Naive thymus-derived CD4-positive, alpha-beta T cell (primary cell): Measurements from ENCODE around the gene FMNL2. TPM values are rescaled to one million over a fixed set of nuclear protein-coding genes. Genes with fewer than 3 reads are reported as not detected.

Experiments used
- ATAC-seq: fragments of 150-1000 bp; cut with Tn5 transposase; 2 replicates; pipeline ENCODE4 v1.10.0; 2021; ENCODE audit warnings: mild to moderate bottlenecking, moderate library complexity
- CTCF ChIA-PET: fragments of 350-600 bp; sonication (Branson Sonifier 250); formaldehyde crosslinking; loops from one replicate; lab custom pipeline; 2021; ENCODE audit warnings: antibody characterized with exemption; lab: Charles Lee
- POLR2A ChIA-PET: fragments of 350-600 bp; sonication (Branson Sonifier 250); formaldehyde crosslinking; loops from one replicate; lab custom pipeline; 2021; ENCODE audit warnings: antibody characterized with exemption, inconsistent platforms; lab: Charles Lee
- DNase-seq, 9 donors: peaks; one replicate each; pipeline versions ENCODE4 v3.0.0 to v3.0.0-alpha.2; 2020 to 2022; ENCODE audit warnings: mixed read lengths in 1 of 9
- H3K27ac ChIP-seq: one replicate; pipeline ENCODE4 v1.7.0; 2013; ENCODE audit warnings: mild to moderate bottlenecking, low read depth, low read length, moderate library complexity
- H3K27me3 ChIP-seq, 2 donors: one replicate each; pipeline ENCODE4 v1.7.0; 2013; ENCODE audit warnings: low read length in 2 of 2, mild to moderate bottlenecking in 2 of 2, moderate library complexity in 2 of 2; ENCODE audit not compliant: control insufficient read depth in 2 of 2, insufficient read depth in 2 of 2
- H3K36me3 ChIP-seq, 3 experiments: 1 replicate in 2 of 3; 2 replicates in 1 of 3; pipeline ENCODE4 v1.7.0; 2013; ENCODE audit warnings: low read length in 3 of 3, mild to moderate bottlenecking in 3 of 3, moderate library complexity in 1 of 3; ENCODE audit not compliant: insufficient read depth in 3 of 3, control insufficient read depth in 2 of 3
- H3K4me1 ChIP-seq, 2 donors: one replicate each; pipeline ENCODE4 v1.7.0; 2013; ENCODE audit warnings: low read length in 2 of 2, mild to moderate bottlenecking in 2 of 2, moderate library complexity in 1 of 2; ENCODE audit not compliant: control insufficient read depth in 2 of 2, insufficient read depth in 2 of 2
- H3K4me3 ChIP-seq: 2 replicates; pipeline ENCODE4 v1.7.0; 2013; ENCODE audit warnings: mild to moderate bottlenecking, low read length
- H3K9me3 ChIP-seq, 3 experiments: 1 replicate in 2 of 3; 2 replicates in 1 of 3; pipeline ENCODE4 v1.7.0; 2013; ENCODE audit warnings: low read length in 3 of 3; ENCODE audit not compliant: control insufficient read depth in 2 of 3
- H3K27ac Mint-ChIP-seq, 9 donors: one replicate each; pipeline ENCODE4 v1.8.0; 2020 to 2022; ENCODE audit warnings: mixed read lengths in 9 of 9, mild to moderate bottlenecking in 8 of 9, moderate library complexity in 5 of 9, inconsistent platforms in 2 of 9
- H3K27me3 Mint-ChIP-seq, 5 donors: one replicate each; pipeline ENCODE4 v1.8.0; 2021 to 2022; ENCODE audit warnings: mixed read lengths in 5 of 5, mild to moderate bottlenecking in 1 of 5
- H3K36me3 Mint-ChIP-seq, 5 donors: one replicate each; pipeline ENCODE4 v1.8.0; 2020 to 2022; ENCODE audit warnings: mixed read lengths in 5 of 5, mild to moderate bottlenecking in 3 of 5, inconsistent platforms in 1 of 5
- H3K4me1 Mint-ChIP-seq, 7 donors: one replicate each; pipeline ENCODE4 v1.8.0; 2020 to 2022; ENCODE audit warnings: mixed read lengths in 7 of 7, mild to moderate bottlenecking in 3 of 7, inconsistent platforms in 1 of 7
- H3K4me3 Mint-ChIP-seq, 10 donors: one replicate each; pipeline ENCODE4 v1.8.0; 2020 to 2022; ENCODE audit warnings: mild to moderate bottlenecking in 10 of 10, mixed read lengths in 10 of 10, moderate library complexity in 6 of 10, inconsistent platforms in 2 of 10
- H3K9me3 Mint-ChIP-seq, 11 donors: one replicate each; pipeline ENCODE4 v1.8.0; 2020 to 2022; ENCODE audit warnings: mixed read lengths in 11 of 11, mild to moderate bottlenecking in 4 of 11, inconsistent platforms in 1 of 11, moderate library complexity in 1 of 11
- intact Hi-C, 2 donors: fragments of 100-400 bp; cut with micrococcal nuclease; formaldehyde crosslinking; loops; one replicate each; pipeline ENCODE4 v1.15.1; 2023
- polyA plus RNA-seq, 2 donors: library from polyadenylated mRNA; unstranded; fragments of 300-500 nt; fragmentation: Illumina TruSeq; gene quantifications; one replicate each; pipeline ENCODE4 v1.2.3, GENCODE V29; 2021
- total RNA-seq, 6 experiments: library from RNA in 5 of 6; stranded (reverse) in 5 of 6; gene quantifications; 1 replicate in 5 of 6; 2 replicates in 1 of 6; pipeline ENCODE4 v1.2.3 and lab custom pipeline; 2021 to 2026

The FMNL2 gene
- total and polyA plus RNA-seq, 7 experiments from 2014 or later: 0.16 to 2.7 (median 1.2) TPM

DNA sequence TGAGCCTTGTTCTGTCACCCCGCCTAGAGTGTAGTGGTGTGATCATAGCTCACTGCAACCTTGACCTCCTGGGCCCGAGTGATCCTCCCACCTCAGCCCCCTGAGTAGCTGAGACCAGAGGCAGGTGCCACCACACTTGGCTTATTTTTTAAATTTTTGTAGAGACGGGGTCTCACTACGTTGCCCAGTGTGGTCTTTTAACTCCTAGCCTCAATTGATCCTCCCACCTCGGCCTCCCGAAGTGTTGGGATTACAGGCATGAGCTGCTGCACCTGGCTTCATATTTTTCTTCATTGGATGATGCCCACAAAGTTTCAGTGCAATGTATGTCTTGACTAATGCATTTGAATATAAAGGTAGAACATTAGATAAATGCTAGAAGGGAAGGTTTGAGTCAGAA lies 120.8 kb downstream of the FMNL2 start:
- Histone ChIP-seq H3K4me1 (no peaks in the 10 kb centered on the region), H3K4me3 (no peak overlapping the region), H3K27ac (no peak overlapping the region), H3K9me3 (no peaks in the 10 kb centered on the region), H3K36me3 (no peaks in the 10 kb centered on the region), H3K27me3 (no peaks in the 10 kb centered on the region)
- ChIA-PET POLR2A (no interaction called here), CTCF (no interaction called here)
- ATAC-seq (no peak), DNase-seq (no peak)
- Mint-ChIP-seq H3K36me3 (no peaks in the 10 kb centered on the region), H3K4me1 (no peaks in the 10 kb centered on the region), H3K27me3 (peaks cover 0 to 20% (median 0%) of the 10 kb centered on the region in 5 donors), H3K4me3 (no peak overlapping the region), H3K27ac (no peak overlapping the region), H3K9me3 (peaks cover 0 to 1% (median 0%) of the 10 kb centered on the region in 11 donors)
- intact Hi-C loops: no loop called here

DNA sequence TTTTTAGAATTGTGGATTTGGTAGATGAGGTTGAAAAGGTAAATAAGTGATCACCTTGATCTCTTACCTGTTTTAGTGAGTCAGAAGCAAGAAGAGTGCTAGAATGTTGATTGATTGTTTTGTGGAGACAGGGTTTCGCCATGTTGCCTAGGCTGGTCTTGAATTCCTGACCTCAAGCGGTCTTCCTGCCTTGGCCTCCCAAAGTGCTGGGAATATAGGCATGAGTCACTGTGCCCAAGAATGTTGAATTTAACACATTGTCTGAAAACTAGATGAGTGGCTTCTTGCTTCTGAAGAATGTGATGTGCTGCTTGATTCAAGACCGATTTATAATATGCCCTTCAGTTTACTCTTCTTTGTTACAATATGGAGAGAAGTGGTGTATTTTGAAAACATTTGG lies 121.3 kb downstream of the FMNL2 start:
- H3K4me3 Mint-ChIP-seq: no peak overlapping the region
- no peak for ATAC-seq
- no peak for DNase-seq
- no peaks in the 10 kb centered on the region for H3K4me1 Mint-ChIP-seq
- no peaks in the 10 kb centered on the region for H3K4me1 ChIP-seq
- H3K27me3 Mint-ChIP-seq: peaks cover 0 to 17% (median 0%) of the 10 kb centered on the region in 5 donors
- intact Hi-C loops: no loop called here
- no peak overlapping the region for H3K27ac ChIP-seq
- no peak overlapping the region for H3K4me3 ChIP-seq
- POLR2A ChIA-PET: no interaction called here
- H3K36me3 ChIP-seq: no peaks in the 10 kb centered on the region
- H3K9me3 ChIP-seq: no peaks in the 10 kb centered on the region
- CTCF ChIA-PET: no interaction called here
- no peak overlapping the region for H3K27ac Mint-ChIP-seq
- peaks cover 0 to 1% (median 0%) of the 10 kb centered on the region in 11 donors for H3K9me3 Mint-ChIP-seq
- no peaks in the 10 kb centered on the region for H3K36me3 Mint-ChIP-seq
- H3K27me3 ChIP-seq: no peaks in the 10 kb centered on the region

- no peaks in the 10 kb centered on the region for H3K4me1 ChIP-seq
- H3K27me3 Mint-ChIP-seq: peaks cover 0 to 11% (median 5%) of the 10 kb centered on the region in 5 donors
- no peak overlapping the region for H3K4me3 Mint-ChIP-seq
- no peak overlapping the region for H3K27ac ChIP-seq
- no peaks in the 10 kb centered on the region for H3K36me3 Mint-ChIP-seq
- intact Hi-C loops: no loop called here
- no peaks in the 10 kb centered on the region for H3K4me1 Mint-ChIP-seq
- POLR2A ChIA-PET: no interaction called here
- DNase-seq (no peak), ATAC-seq (no peak)
- H3K9me3 ChIP-seq: no peaks in the 10 kb centered on the region
- H3K9me3 Mint-ChIP-seq: peaks cover 0 to 1% (median 0%) of the 10 kb centered on the region in 11 donors
- CTCF ChIA-PET: no interaction called here
- H3K27me3 ChIP-seq: no peaks in the 10 kb centered on the region
- no peak overlapping the region for H3K27ac Mint-ChIP-seq
- no peak overlapping the region for H3K4me3 ChIP-seq
- no peaks in the 10 kb centered on the region for H3K36me3 ChIP-seq
Measured at GRCh38 chr2:152458441-152458940, 123.5 kb downstream of the FMNL2 start.

DNA sequence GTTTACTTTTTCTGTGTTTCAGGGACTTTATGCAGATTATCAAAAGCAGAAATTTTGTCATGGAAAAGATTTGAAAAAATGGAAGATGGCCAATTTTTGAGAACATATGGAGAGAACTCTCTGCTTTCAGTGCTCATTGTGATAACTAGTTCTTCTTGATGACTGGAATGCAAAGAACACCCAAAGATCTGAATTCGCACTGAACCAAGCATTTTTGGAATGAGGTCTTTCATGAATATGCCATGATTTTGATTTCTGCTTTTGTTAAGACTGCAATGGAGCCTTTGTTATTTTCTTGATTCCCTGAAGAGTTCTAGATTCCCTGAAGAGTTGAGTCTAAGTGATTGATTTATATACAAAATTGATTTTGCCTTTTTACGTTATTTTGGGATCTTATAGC lies 124.1 kb downstream of the FMNL2 start:
- ChIA-PET CTCF (no interaction called here), POLR2A (no interaction called here)
- H3K4me3 Mint-ChIP-seq: no peak overlapping the region
- no peak overlapping the region for H3K4me3 ChIP-seq
- ATAC-seq: no peak
- H3K36me3 Mint-ChIP-seq: no peaks in the 10 kb centered on the region
- H3K27ac ChIP-seq: no peak overlapping the region
- DNase-seq: no peak
- H3K36me3 ChIP-seq: no peaks in the 10 kb centered on the region
- H3K27me3 ChIP-seq: no peaks in the 10 kb centered on the region
- peaks cover 0 to 1% (median 0%) of the 10 kb centered on the region in 11 donors for H3K9me3 Mint-ChIP-seq
- peaks cover 0 to 11% (median 5%) of the 10 kb centered on the region in 5 donors for H3K27me3 Mint-ChIP-seq
- no peaks in the 10 kb centered on the region for H3K9me3 ChIP-seq
- intact Hi-C loops: no loop called here
- H3K4me1 ChIP-seq: no peaks in the 10 kb centered on the region
- no peaks in the 10 kb centered on the region for H3K4me1 Mint-ChIP-seq
- no peak overlapping the region for H3K27ac Mint-ChIP-seq

DNA sequence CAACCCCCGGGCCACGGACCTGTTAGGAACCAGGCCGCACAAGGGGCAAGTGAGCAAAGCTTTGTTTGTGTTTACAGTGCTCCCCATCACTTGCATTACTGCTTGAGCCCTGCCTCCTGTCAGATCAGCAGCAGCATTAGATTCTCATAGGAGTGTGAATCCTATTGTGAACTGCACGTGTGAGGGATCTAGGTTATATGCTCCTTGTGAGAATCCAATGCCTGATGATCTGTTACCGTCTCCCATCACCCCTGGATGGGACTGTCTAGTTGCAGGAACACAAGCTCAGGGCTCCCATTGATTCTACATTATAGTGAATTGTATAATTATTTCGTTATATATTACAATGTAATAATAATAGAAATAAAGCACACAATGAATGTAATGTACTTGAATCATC lies 125.6 kb downstream of the FMNL2 start:
- no peak overlapping the region for H3K4me3 Mint-ChIP-seq
- no peak overlapping the region for H3K27ac ChIP-seq
- H3K9me3 ChIP-seq: no peaks in the 10 kb centered on the region
- H3K4me3 ChIP-seq: no peak overlapping the region
- H3K36me3 ChIP-seq: no peaks in the 10 kb centered on the region
- no peaks in the 10 kb centered on the region for H3K4me1 ChIP-seq
- ChIA-PET CTCF (no interaction called here), POLR2A (no interaction called here)
- H3K27ac Mint-ChIP-seq: no peak overlapping the region
- intact Hi-C loops: no loop called here
- no peaks in the 10 kb centered on the region for H3K27me3 ChIP-seq
- peaks cover 0 to 1% (median 0%) of the 10 kb centered on the region in 11 donors for H3K9me3 Mint-ChIP-seq
- no peaks in the 10 kb centered on the region for H3K36me3 Mint-ChIP-seq
- no peak for DNase-seq
- H3K27me3 Mint-ChIP-seq: peaks cover 4 to 12% (median 7%) of the 10 kb centered on the region in 5 donors
- no peak for ATAC-seq
- H3K4me1 Mint-ChIP-seq: no peaks in the 10 kb centered on the region

DNA sequence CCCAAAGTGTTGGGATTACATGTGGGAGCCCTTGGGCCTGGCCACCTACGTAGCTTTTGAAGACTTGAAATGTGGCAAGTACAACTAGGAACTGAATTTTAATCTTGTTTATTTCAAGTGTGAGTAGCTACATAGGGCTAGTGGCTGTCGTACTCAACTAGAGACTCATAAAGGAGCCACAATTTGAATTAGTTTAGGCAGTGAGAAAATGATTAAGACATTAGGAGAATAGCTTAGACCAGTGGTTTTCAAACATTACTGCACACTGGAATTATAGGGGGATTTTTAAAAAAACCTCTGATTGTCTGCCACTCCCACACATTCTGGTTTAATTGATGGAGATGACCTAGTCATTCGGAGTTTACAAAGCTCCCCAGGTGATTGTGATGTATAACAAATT lies 127.1 kb downstream of the FMNL2 start:
- no peaks in the 10 kb centered on the region for H3K36me3 Mint-ChIP-seq
- no peak overlapping the region for H3K27ac Mint-ChIP-seq
- DNase-seq (no peak), ATAC-seq (no peak)
- no peak overlapping the region for H3K4me3 Mint-ChIP-seq
- H3K27me3 ChIP-seq: no peaks in the 10 kb centered on the region
- POLR2A ChIA-PET: no interaction called here
- no peaks in the 10 kb centered on the region for H3K9me3 ChIP-seq
- no peaks in the 10 kb centered on the region for H3K4me1 Mint-ChIP-seq
- H3K4me1 ChIP-seq: no peaks in the 10 kb centered on the region
- no peaks in the 10 kb centered on the region for H3K36me3 ChIP-seq
- no peak overlapping the region for H3K4me3 ChIP-seq
- intact Hi-C loops: no loop called here
- CTCF ChIA-PET: no interaction called here
- peaks cover 4 to 12% (median 7%) of the 10 kb centered on the region in 5 donors for H3K27me3 Mint-ChIP-seq
- H3K9me3 Mint-ChIP-seq: peaks cover 0 to 1% (median 0%) of the 10 kb centered on the region in 11 donors
- H3K27ac ChIP-seq: no peak overlapping the region

- H3K36me3 Mint-ChIP-seq: no peaks in the 10 kb centered on the region
- Histone ChIP-seq H3K4me3 (no peak overlapping the region), H3K27ac (no peak overlapping the region), H3K4me1 (no peaks in the 10 kb centered on the region), H3K27me3 (no peaks in the 10 kb centered on the region), H3K36me3 (no peaks in the 10 kb centered on the region), H3K9me3 (no peaks in the 10 kb centered on the region)
- ChIA-PET POLR2A (no interaction called here), CTCF (no interaction called here)
- H3K27me3 Mint-ChIP-seq: peaks cover 4 to 13% (median 10%) of the 10 kb centered on the region in 5 donors
- no peaks in the 10 kb centered on the region for H3K4me1 Mint-ChIP-seq
- H3K4me3 Mint-ChIP-seq: no peak overlapping the region
- intact Hi-C loops: no loop called here
- no peak for DNase-seq
- ATAC-seq: no peak
- no peak overlapping the region for H3K27ac Mint-ChIP-seq
- peaks cover 0 to 1% (median 0%) of the 10 kb centered on the region in 11 donors for H3K9me3 Mint-ChIP-seq
Measured at GRCh38 chr2:152462779-152463178, 127.8 kb downstream of the FMNL2 start.
